Left lung (tissue), 10 donors: ENCODE results near the gene CKS1B. TPM values are rescaled to one million over a fixed set of nuclear protein-coding genes. Genes with fewer than 3 reads are reported as not detected.

ENCODE experiments used
- ATAC-seq: fragments of 200-7000 bp; cut with Tn5 transposase; one replicate; pipeline ENCODE4 v1.9.1; 2020; ENCODE audit warnings: moderate library complexity
- DNase-seq, 4 donors: peaks; one replicate each; pipeline ENCODE4 v3.0.0-alpha.2; 2013 to 2020
- H3K27ac ChIP-seq, 2 donors: fragments of 200-600 bp; sonication (generic) in 1 of 2; one replicate each; pipeline versions ENCODE4 v1.5.0 to v1.8.0; 2020 to 2021
- H3K27me3 ChIP-seq, 2 donors: fragments of 200-600 bp; sonication (generic) in 1 of 2; one replicate each; pipeline versions ENCODE4 v1.5.0 to v1.8.0; 2020 to 2021
- H3K36me3 ChIP-seq, 2 donors: fragments of 200-600 bp; sonication (generic) in 1 of 2; one replicate each; pipeline versions ENCODE4 v1.5.0 to v1.8.0; 2020 to 2021
- H3K4me1 ChIP-seq, 2 donors: fragments of 200-600 bp; one replicate each; pipeline ENCODE4 v1.8.0; 2021
- H3K4me3 ChIP-seq, 2 donors: fragments of 200-600 bp; sonication (generic) in 1 of 2; one replicate each; pipeline versions ENCODE4 v1.5.0 to v1.8.0; 2020 to 2021; ENCODE audit warnings: mild to moderate bottlenecking in 1 of 2
- H3K9me3 ChIP-seq, 2 donors: fragments of 200-600 bp; sonication (generic) in 1 of 2; one replicate each; pipeline versions ENCODE4 v1.5.0 to v1.8.0; 2020 to 2021
- CTCF ChIP-seq, 2 donors: fragments of 200-600 bp; sonication (generic) in 1 of 2; IDR thresholded peaks; one replicate each; pipeline versions ENCODE4 v1.5.0 to v1.8.0; 2021; ENCODE audit warnings: antibody characterized with exemption in 2 of 2
- intact Hi-C, 2 donors: fragments of 100-400 bp; cut with DNase I; formaldehyde crosslinking; loops; one replicate each; pipeline versions ENCODE4 v1.11.2 to v1.14.2; 2022
- polyA plus RNA-seq, 6 donors: library from polyadenylated mRNA; unstranded; fragments of 120-200 nt; gene quantifications; one replicate each; pipeline ENCODE4 v1.2.1, GENCODE V29; 2013; ENCODE audit not compliant: insufficient read length in 6 of 6
- total RNA-seq, 2 donors: library from RNA; stranded (reverse); fragmentation: NEBNext Ultra II Directional; extraction: Animal tissue kit (Norgen Biotek cat#: 25700); gene quantifications; one replicate each; pipeline ENCODE4 v1.2.1, GENCODE V29; 2021
- donor health status: DM: no; HTN: yes; CAD: no.
- donor health status: DM: no; HTN: no; CAD: no.

The CKS1B gene
- total and polyA plus RNA-seq, 8 donors: 29.7 to 141 (median 87.7) TPM

- no peak overlapping the region for H3K27ac ChIP-seq
- intact Hi-C loops: no loop called here
- H3K4me1 ChIP-seq: peaks cover 15 to 50% of the 10 kb centered on the region in 2 donors
- H3K36me3 ChIP-seq: peaks cover 0 to 13% of the 10 kb centered on the region in 2 donors
- H3K9me3 ChIP-seq: no peaks in the 10 kb centered on the region
- H3K27me3 ChIP-seq: no peaks in the 10 kb centered on the region
- no peak for ATAC-seq
- H3K4me3 ChIP-seq: no peak overlapping the region
- no peak for DNase-seq
- no peak for TF ChIP-seq CTCF (IDR thresholded peaks at IDR 0.05)
Observed at GRCh38 chr1:154940651-154941194, 33.8 kb upstream of the CKS1B start.

- intact Hi-C loops: no loop called here
- Histone ChIP-seq H3K27ac (peak overlapping the region in 1 of 2 donors; percentile 66), H3K27me3 (no peaks in the 10 kb centered on the region), H3K4me1 (peaks cover 12 to 44% of the 10 kb centered on the region in 2 donors), H3K4me3 (no peak overlapping the region), H3K9me3 (no peaks in the 10 kb centered on the region), H3K36me3 (peaks cover 0 to 21% of the 10 kb centered on the region in 2 donors)
- DNase-seq: no peak
- TF ChIP-seq CTCF (IDR thresholded peaks at IDR 0.05): no peak
- ATAC-seq: no peak
Observed at GRCh38 chr1:154941333-154942013, 33.0 kb upstream of the CKS1B start.

GRCh38 chr1:154943649-154944400 lies 30.7 kb upstream of the CKS1B start:
- Histone ChIP-seq H3K27me3 (no peaks in the 10 kb centered on the region), H3K4me1 (peaks cover 12 to 32% of the 10 kb centered on the region in 2 donors), H3K4me3 (no peak overlapping the region), H3K9me3 (no peaks in the 10 kb centered on the region), H3K36me3 (peaks cover 0 to 37% of the 10 kb centered on the region in 2 donors), H3K27ac (peak overlapping the region in 1 of 2 donors; percentile 28)
- DNase-seq (peak in 1 of 4 donors; percentile 48), ATAC-seq (peak; percentile 61)
- TF ChIP-seq CTCF (IDR thresholded peaks at IDR 0.05): peak; percentile 58 to 74
- intact Hi-C loops: no loop called here

GRCh38 chr1:154944401-154945159 lies 29.9 kb upstream of the CKS1B start:
- ATAC-seq: no peak
- Histone ChIP-seq H3K36me3 (peaks cover 0 to 37% of the 10 kb centered on the region in 2 donors), H3K4me1 (peaks cover 12 to 32% of the 10 kb centered on the region in 2 donors), H3K27me3 (no peaks in the 10 kb centered on the region), H3K4me3 (no peak overlapping the region), H3K27ac (peak overlapping the region in 1 of 2 donors; percentile 28), H3K9me3 (no peaks in the 10 kb centered on the region)
- no peak for DNase-seq
- TF ChIP-seq CTCF (IDR thresholded peaks at IDR 0.05): no peak
- intact Hi-C loops: no loop called here
